SIG-M5 (cell line): Measurements from ENCODE around the gene ARL10.
"Not testable (repeated sequence)": the region's sequence is repeated elsewhere in the genome, so short reads cannot be mapped to it uniquely, and the experiment has no call there.

Experiments
- DNase-seq: peaks from one replicate; lab custom pipeline; 2025; lab: John Stamatoyannopoulos, UW

ARL10 gene

DNA sequence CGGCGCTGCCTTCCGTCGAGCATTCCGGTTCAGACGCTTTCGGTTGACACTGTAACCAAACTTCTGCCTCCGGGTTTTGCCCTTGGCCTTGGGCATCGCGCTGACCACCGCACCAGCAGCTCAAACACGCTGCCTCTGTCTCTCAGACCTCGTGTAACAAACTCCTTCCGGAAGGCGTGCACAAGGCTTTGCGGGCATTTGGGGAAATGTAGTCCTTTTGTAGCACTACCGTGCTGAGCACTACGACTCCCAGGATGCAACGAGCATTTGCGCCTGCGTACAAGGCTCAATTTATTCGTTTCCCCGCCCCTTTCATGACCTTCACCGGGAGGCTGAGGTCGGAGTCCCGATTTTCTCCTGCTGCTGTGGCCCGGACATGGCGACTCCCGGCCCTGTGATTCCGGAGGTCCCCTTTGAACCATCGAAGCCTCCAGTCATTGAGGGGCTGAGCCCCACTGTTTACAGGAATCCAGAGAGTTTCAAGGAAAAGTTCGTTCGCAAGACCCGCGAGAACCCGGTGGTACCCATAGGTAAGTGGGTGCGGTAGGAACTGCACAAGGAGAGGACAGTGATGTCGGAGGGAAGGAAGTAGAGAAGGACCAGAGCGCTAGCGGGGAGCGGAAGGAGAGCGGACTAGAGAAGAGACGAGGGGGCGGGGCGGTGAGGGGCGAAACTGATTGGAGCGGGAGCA lies 23.3 kb downstream of the ARL10 start, which contains the start of the genes HIGD2A and NOP16:
TSS of gene HIGD2A (plus strand) at position 308 of the 691 bp plus-strand sequence. CDS start at position 377, 69 bp downstream.
TSS of gene NOP16 (minus strand) at position 155 of the 691 bp plus-strand sequence. CDS start at position 96, 59 bp downstream.
- DNase-seq: peak; percentile 97

- DNase-seq: no peak
These were observed 24.1 kb downstream of the ARL10 start for GRCh38 chr5:176389135-176390123.

DNA sequence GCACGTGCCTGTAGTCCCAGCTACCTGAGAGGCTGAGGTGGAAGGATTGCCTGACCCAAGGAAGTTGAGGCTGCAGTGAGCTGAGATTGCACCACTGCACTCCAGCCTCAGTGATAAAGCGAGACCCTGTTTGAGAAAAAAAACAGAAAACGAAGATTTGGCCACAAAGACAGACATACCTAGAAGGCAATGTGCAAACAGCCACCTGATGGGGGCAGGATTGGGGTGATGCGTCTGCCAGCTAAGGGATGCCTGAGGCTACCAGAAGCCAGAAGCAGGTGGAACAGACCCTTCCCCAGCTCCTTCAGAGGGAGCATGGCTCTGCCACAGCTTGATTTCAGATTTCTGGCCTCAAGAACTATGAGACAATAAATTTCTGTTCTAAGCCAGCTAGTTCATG lies 26.2 kb downstream of the ARL10 start:
- DNase-seq: no peak

DNA sequence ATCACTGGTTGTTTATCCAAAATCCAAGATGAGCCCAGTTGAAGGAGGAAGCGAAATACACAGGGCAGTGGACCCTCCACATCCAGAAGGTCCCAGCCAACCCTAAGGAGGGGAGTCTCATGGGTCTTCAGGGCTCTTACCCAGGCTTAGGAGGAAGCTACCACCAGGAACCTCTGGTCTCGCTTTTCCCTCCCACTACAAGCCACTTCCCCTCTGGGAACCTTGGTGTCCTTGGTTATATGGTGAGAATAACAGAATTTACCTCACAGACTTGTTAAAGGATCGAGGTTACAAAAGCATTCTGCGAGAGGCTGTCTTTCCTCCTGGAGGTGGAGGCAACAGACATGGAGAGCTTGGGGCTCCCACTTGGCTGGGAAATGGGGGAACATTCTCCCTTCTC lies 26.7 kb downstream of the ARL10 start:
- peak; percentile 21 for DNase-seq

DNA sequence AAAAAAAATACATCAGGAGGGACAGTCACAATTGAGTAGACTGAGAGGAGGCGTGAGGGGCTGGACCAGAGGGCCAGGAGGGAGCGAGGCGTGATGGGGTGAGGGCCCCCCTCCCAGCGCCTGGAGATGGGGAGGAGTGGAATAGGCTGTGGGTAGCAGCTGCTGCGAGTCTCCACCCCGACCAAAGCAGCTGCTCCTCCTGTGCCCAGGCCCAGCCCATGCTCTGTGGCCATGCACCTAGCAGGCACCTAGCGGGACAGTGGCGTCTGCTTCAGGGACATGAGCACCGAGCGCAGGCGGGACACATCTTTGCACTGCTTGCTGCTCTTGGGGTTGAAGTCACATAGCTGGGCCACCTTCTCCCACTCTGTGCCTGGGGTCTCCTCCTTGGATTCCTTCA lies 27.2 kb downstream of the ARL10 start:
- no peak for DNase-seq

- DNase-seq: no peak
These were observed 28.8 kb downstream of the ARL10 start for GRCh38 chr5:176394096-176394495.

DNA sequence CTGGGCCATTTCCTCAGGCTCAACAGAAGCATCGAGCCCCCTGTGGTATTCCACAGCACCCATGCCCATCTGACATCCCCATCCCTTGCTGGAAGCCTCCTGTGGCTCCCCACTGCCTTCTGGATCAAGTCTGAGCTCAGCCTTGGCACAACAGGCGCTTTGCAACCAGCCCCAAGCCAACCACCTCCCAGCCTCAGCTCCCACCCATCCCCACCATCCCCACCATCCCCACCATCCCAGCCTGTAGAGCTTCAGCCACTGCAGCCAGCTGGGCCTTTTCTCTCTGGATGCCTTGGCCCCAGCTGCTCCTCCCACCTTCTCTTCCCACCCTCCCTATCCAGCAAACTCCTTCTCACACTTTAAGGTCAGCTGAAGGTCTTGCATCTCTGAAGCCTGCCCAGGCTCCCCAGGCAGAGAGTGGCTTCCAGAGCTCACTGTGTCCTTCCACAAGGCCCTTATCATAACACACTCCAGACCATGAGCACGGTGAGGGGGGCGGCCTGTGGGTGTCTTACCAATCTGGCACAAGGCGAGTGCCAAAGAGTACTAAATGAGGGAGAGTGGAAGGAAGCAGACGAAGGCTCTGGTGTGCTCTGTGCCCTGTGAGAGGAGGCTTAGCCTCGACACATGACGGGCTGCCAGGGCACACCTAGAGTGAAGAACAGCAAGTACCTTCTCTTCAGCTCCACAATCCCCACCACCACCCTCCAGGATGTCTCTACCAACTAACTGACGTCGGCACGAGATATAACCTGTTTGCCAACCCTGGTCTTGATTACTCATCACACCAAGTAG lies 29.8 kb downstream of the ARL10 start:
- no peak for DNase-seq

GRCh38 chr5:176396330-176396729 lies 31.0 kb downstream of the ARL10 start:
- no peak for DNase-seq

DNA sequence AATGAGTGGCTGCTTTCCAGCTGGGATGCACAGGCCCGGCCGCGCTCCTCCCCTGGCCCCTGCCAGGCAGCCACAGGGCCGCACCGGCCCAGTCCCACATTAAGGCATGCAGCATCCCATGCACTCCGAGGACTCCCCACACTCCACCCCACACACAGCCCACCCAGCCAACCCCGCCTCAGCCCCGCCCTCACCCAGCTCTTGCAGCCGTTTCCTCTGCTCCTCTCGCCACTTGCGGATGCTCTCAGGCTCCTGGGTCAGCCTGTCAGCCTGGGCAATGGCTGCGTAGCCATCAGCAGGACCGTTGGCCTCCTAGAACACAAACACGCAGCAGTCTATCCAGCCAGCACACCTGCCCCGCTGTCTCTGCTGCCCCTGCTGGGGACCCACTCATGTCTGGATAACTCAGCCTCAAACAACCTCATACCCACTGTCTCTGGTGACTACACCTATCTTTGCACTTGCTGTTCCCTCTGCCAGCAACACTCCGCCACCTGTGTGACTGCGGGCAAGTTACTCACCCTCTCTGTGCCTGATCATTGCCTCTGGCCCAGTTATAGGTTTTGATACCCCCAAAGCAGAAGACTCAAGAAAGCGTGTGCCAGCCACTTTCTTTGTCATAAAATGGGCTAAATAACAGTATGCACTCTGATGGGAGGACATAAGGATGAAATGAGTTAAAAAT lies 32.6 kb downstream of the ARL10 start:
- DNase-seq: no peak

DNA sequence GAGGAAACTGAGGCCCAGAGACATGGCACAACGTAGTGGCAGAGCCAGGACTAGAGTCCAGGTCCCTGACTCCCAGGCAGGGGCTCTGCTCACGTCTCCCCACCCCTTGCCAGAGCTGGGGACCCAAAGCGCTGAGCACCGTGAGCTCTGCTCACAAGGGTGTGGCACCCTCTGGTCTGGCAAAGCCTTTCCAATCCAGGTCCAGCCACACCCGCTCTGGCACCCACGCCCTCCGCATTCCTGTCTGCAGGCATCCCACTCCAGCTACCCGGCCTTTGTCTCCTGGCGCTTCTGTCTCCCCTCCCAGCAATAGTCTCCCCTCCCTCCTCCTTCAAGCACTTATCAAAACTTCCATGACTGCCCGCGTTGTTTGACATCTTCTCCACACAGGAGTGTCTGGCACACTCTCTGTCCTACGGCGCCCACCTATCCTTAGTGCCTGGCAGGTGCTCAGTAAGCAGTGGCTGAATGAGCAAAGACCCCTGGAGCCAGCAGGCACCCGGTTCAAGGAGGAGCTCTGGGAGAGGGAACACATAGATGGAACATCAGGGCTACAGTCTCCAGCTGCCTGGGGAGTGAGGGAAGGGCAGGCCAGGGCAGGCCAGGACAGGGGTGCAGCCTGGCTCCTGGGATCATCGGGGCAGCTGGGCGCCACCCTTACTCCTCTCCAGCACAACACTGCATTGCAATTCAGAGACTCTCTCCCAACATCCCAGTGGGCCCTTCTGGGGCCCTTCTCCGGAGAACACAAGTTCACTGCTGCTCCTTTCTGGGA lies 35.3 kb downstream of the ARL10 start:
- DNase-seq: no peak

- no peak for DNase-seq
These were observed 36.3 kb downstream of the ARL10 start for GRCh38 chr5:176401281-176402205.

GRCh38 chr5:176405656-176406435 lies 40.6 kb downstream of the ARL10 start:
- no peak for DNase-seq

DNA sequence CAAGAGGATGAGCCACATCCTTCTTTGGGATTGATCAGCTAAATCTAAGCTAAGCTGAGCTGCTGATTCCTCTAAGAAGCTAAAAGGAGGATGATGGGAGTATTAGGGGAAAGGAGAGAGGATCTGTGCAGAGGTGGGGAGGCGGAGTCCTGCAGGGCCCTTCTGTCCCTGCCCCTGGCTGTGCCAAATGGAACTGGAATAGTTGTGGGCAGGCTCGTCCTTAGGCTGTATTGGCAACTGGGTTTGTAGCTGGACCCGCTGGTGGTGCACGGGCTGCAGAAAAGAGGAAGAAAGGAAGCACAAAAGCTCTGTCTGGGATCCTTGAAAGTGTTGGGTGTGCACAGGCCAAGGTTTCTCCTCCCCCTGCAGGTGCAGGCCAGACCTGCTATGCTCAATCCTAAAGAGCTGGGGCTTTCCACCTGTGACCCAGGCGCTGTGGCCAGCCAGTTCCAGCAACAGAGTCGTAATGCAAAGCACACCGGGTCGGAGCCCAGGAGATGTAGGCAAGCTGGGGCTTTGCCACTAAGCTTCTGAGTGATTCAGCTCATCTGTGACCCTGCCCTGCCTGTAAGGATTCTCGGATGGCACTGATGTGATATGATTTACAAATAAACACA lies 41.3 kb downstream of the ARL10 start:
- DNase-seq: no peak

GRCh38 chr5:176407456-176408251 lies 42.4 kb downstream of the ARL10 start:
- no peak for DNase-seq

DNA sequence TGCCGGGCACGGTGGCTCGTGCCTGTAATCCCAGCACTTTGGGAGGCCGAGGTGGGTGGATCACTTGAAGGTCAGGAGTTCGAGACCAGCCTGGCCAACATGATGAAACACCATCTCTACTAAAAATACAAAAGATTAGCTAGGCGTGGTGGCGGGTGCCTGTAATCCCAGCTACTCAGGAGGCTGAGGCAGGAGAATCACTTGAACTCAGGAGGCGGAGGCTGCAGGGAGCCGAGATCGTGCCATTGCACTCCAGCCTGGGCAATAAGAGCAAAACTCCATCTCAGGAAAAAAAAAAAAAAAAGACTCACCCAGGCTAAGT lies 42.9 kb downstream of the ARL10 start:
- not testable (repeated sequence) for DNase-seq

- DNase-seq: no peak
These were observed 43.3 kb downstream of the ARL10 start for GRCh38 chr5:176408590-176408989.

- DNase-seq: no peak
These were observed 44.5 kb downstream of the ARL10 start for GRCh38 chr5:176409765-176410164.
